HCT116 (cell line): ENCODE data around the gene FGGY. TPM values are rescaled to one million over a fixed set of nuclear protein-coding genes. Genes with fewer than 3 reads are reported as not detected.

Experiments used
- ATAC-seq: fragments of 200-7000 bp; cut with Tn5 transposase; 2 replicates; pipeline ENCODE4 v1.9.1; 2020; ENCODE audit warnings: mild to moderate bottlenecking, moderate library complexity
- BruUV-seq: library from RNA; stranded (reverse); fragments of 400-500 nt; replicated peaks from 2 replicates; lab custom pipeline; 2021; lab: Mats Ljungman, UMichigan
- CTCF ChIA-PET: fragments of 300-600 bp; sonication (Branson Sonifier 250); formaldehyde crosslinking; loops from one replicate; lab custom pipeline; 2021; ENCODE audit warnings: antibody characterized with exemption; lab: Charles Lee
- POLR2A ChIA-PET: fragments of 300-600, 350-600 bp; sonication (Branson Sonifier 250); formaldehyde crosslinking; loops from one replicate; lab custom pipeline; 2021; ENCODE audit warnings: antibody characterized with exemption; lab: Charles Lee
- RAD21 ChIA-PET, 2 experiments: fragments of 300-600 bp; sonication (Branson Sonifier 250); formaldehyde crosslinking; loops; one replicate each; lab custom pipeline; 2023; ENCODE audit warnings: low total read pairs in 2 of 2; ENCODE audit not compliant: uncharacterized antibody in 2 of 2, unreplicated experiment in 2 of 2, low non-redundant PET in 1 of 2; lab: Charles Lee
- DNase-seq: peaks from one replicate; pipeline ENCODE4 v3.0.0-alpha.2; 2010; ENCODE audit warnings: low read depth, low spot score
- H2AFZ ChIP-seq: fragments of 200-600 bp; shearing (Covaris generic), sonication (generic); 2 replicates; pipeline ENCODE4 v1.6.1; 2017; ENCODE audit warnings: low read depth, mixed run types, mixed read lengths, antibody characterized with exemption, low read length; ENCODE audit not compliant: poor library complexity, severe bottlenecking
- H3K27ac ChIP-seq: 2 replicates; pipeline ENCODE4 v1.5.1; 2012; ENCODE audit warnings: low read depth, low read length
- H3K27me3 ChIP-seq: fragments of 200-600 bp; sonication (generic); 2 replicates; pipeline ENCODE4 v1.6.1; 2016; ENCODE audit warnings: mixed run types, low read length, mixed read lengths; ENCODE audit not compliant: insufficient read depth
- H3K36me3 ChIP-seq, 2 experiments: fragments of 200-500 bp in 1 of 2; fragments of 200-600 bp in 1 of 2; sonication (Bioruptor generic) in 1 of 2; sonication (generic) in 1 of 2; 2 replicates each; pipeline versions ENCODE4 v1.5.1 to v1.6.1; 2014 to 2016; ENCODE audit warnings: low read length in 2 of 2, inconsistent platforms in 1 of 2, mixed read lengths in 1 of 2, mixed run types in 1 of 2; ENCODE audit not compliant: insufficient read depth in 2 of 2, control insufficient read depth in 1 of 2
- H3K4me1 ChIP-seq, 2 experiments: fragments of 200-600 bp in 1 of 2; sonication (generic) in 1 of 2; 2 replicates each; pipeline versions ENCODE4 v1.5.1 to v1.6.1; 2012 to 2017; ENCODE audit warnings: low read length in 2 of 2, inconsistent platforms in 1 of 2, mild to moderate bottlenecking in 1 of 2, mixed read lengths in 1 of 2, mixed run types in 1 of 2, moderate library complexity in 1 of 2; ENCODE audit not compliant: insufficient read depth in 2 of 2, control insufficient read depth in 1 of 2
- H3K4me2 ChIP-seq: fragments of 200-600 bp; sonication (generic); 2 replicates; pipeline ENCODE4 v1.6.1; 2017; ENCODE audit warnings: mixed run types, low read length, mixed read lengths
- H3K4me3 ChIP-seq, 2 experiments: fragments of 200-600 bp in 1 of 2; sonication (generic) in 1 of 2; replicated peaks in 1 of 2; 2 replicates each; pipeline ENCODE4 v1.5.1; 2011 to 2016; ENCODE audit warnings: low read length in 2 of 2, control low read depth in 1 of 2, low read depth in 1 of 2, mild to moderate bottlenecking in 1 of 2, mixed read lengths in 1 of 2, mixed run types in 1 of 2
- H3K79me2 ChIP-seq: fragments of 200-600 bp; sonication (generic); 2 replicates; pipeline ENCODE4 v1.6.1; 2017; ENCODE audit warnings: mild to moderate bottlenecking, mixed run types, low read length, moderate library complexity, mixed read lengths; ENCODE audit not compliant: insufficient read depth
- H3K9ac ChIP-seq: fragments of 200-600 bp; sonication (generic); 2 replicates; pipeline ENCODE4 v1.6.1; 2016; ENCODE audit warnings: low read length, mixed read lengths
- H3K9me2 ChIP-seq: fragments of 200-600 bp; sonication (generic), shearing (Covaris generic); 2 replicates; pipeline ENCODE4 v1.6.1; 2017; ENCODE audit warnings: mixed run types, mild to moderate bottlenecking, moderate library complexity; ENCODE audit not compliant: insufficient read depth
- H3K9me3 ChIP-seq, 2 experiments: fragments of 200-500 bp in 1 of 2; fragments of 200-600 bp in 1 of 2; sonication (Bioruptor generic) in 1 of 2; sonication (generic) in 1 of 2; 2 replicates each; pipeline ENCODE4 v1.6.1; 2014 to 2017; ENCODE audit warnings: low read length in 2 of 2, mixed read lengths in 2 of 2, inconsistent platforms in 1 of 2, low read depth in 1 of 2, mild to moderate bottlenecking in 1 of 2, mixed run types in 1 of 2, moderate library complexity in 1 of 2; ENCODE audit not compliant: control insufficient read depth in 1 of 2, insufficient read depth in 1 of 2
- H4K20me1 ChIP-seq: fragments of 200-600 bp; sonication (generic), shearing (Covaris generic); 2 replicates; pipeline ENCODE4 v1.6.1; 2017; ENCODE audit warnings: mixed run types, mild to moderate bottlenecking, moderate library complexity; ENCODE audit not compliant: insufficient read depth
- FOSL1 ChIP-seq: IDR thresholded peaks from 2 replicates; pipeline ENCODE4 v1.6.1; 2012; ENCODE audit warnings: low read depth
- RAD21 ChIP-seq: IDR thresholded peaks from 2 replicates; pipeline ENCODE4 v1.6.1; 2012; ENCODE audit warnings: low read depth, mild to moderate bottlenecking
- SIN3A ChIP-seq: IDR thresholded peaks from 2 replicates; pipeline ENCODE4 v1.6.1; 2012; ENCODE audit warnings: low read depth
- intact Hi-C: fragments of 100-400 bp; cut with micrococcal nuclease; formaldehyde crosslinking; loops from 2 replicates; pipeline ENCODE4 v1.10.0; 2022
- total RNA-seq: library from RNA; stranded (reverse); gene quantifications from one replicate; pipeline ENCODE4 v1.2.1, GENCODE V29; 2021; ENCODE audit not compliant: unreplicated experiment
- TF ChIP-seq, protein P1 (sequence below): IDR thresholded peaks from 2 replicates; pipeline ENCODE4 v1.6.1; 2012; ENCODE audit warnings: low read depth
- TF ChIP-seq, protein P2 (sequence below), 3 experiments: fragments of 200-600 bp in 1 of 3; sonication (generic) in 1 of 3; IDR thresholded peaks in 2 of 3; conservative IDR thresholded peaks in 1 of 3; 2 replicates each; pipeline ENCODE4 v1.5.1; 2012 to 2017; ENCODE audit warnings: low read depth in 2 of 3, low read length in 2 of 3, antibody characterized with exemption in 1 of 3, borderline replicate concordance in 1 of 3, control low read depth in 1 of 3, mild to moderate bottlenecking in 1 of 3, mixed read lengths in 1 of 3, mixed run types in 1 of 3, moderate library complexity in 1 of 3; ENCODE audit not compliant: insufficient read depth in 1 of 3
- TF ChIP-seq, protein P3 (sequence below): IDR thresholded peaks from 2 replicates; pipeline ENCODE4 v1.6.1; 2012

Gene FGGY
- total RNA-seq, 1 experiment from 2014 or later, result 10.6 TPM

DNA sequence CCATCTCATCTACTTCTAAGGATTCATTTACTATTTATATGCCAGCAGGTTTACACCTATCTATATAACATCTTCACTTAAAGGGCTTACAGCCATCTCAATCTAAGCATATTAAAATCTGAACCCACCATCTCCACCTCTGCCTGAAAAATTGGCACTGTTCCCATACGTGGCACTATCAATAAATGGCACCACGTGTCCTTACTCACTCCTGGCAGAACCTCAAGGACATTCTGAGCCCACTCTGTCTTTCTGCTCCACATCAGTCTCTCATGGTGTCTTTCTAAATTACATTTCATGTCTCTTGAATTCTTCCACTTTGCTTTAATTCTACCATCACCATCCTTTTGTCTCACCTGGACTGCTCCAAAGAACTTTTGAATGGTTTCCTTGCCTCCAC lies 445.6 kb downstream of the FGGY start:
- Histone ChIP-seq H3K79me2 (no peaks in the 10 kb centered on the region), H3K27ac (no peak overlapping the region), H4K20me1 (no peaks in the 10 kb centered on the region), H3K9ac (no peak overlapping the region), H3K9me3 (no peaks in the 10 kb centered on the region), H3K9me2 (no peaks in the 10 kb centered on the region), H3K4me2 (no peak overlapping the region), H3K4me1 (no peaks in the 10 kb centered on the region), H3K27me3 (no peaks in the 10 kb centered on the region), H3K36me3 (no peaks in the 10 kb centered on the region), H3K4me3 (no peak overlapping the region), H2AFZ (no peak overlapping the region)
- POLR2A ChIA-PET, result no interaction called here
- CTCF ChIA-PET, result no interaction called here
- intact Hi-C loops, result no loop called here
- BruUV-seq, result no TSS peak
- no peak for ATAC-seq
- RAD21 ChIA-PET, result no interaction called here
- no peak for DNase-seq
- TF ChIP-seq, protein P1, sequence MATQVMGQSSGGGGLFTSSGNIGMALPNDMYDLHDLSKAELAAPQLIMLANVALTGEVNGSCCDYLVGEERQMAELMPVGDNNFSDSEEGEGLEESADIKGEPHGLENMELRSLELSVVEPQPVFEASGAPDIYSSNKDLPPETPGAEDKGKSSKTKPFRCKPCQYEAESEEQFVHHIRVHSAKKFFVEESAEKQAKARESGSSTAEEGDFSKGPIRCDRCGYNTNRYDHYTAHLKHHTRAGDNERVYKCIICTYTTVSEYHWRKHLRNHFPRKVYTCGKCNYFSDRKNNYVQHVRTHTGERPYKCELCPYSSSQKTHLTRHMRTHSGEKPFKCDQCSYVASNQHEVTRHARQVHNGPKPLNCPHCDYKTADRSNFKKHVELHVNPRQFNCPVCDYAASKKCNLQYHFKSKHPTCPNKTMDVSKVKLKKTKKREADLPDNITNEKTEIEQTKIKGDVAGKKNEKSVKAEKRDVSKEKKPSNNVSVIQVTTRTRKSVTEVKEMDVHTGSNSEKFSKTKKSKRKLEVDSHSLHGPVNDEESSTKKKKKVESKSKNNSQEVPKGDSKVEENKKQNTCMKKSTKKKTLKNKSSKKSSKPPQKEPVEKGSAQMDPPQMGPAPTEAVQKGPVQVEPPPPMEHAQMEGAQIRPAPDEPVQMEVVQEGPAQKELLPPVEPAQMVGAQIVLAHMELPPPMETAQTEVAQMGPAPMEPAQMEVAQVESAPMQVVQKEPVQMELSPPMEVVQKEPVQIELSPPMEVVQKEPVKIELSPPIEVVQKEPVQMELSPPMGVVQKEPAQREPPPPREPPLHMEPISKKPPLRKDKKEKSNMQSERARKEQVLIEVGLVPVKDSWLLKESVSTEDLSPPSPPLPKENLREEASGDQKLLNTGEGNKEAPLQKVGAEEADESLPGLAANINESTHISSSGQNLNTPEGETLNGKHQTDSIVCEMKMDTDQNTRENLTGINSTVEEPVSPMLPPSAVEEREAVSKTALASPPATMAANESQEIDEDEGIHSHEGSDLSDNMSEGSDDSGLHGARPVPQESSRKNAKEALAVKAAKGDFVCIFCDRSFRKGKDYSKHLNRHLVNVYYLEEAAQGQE, result no peak
- TF ChIP-seq SIN3A (no peak), RAD21 (no peak), FOSL1 (no peak)
- TF ChIP-seq, protein P2, sequence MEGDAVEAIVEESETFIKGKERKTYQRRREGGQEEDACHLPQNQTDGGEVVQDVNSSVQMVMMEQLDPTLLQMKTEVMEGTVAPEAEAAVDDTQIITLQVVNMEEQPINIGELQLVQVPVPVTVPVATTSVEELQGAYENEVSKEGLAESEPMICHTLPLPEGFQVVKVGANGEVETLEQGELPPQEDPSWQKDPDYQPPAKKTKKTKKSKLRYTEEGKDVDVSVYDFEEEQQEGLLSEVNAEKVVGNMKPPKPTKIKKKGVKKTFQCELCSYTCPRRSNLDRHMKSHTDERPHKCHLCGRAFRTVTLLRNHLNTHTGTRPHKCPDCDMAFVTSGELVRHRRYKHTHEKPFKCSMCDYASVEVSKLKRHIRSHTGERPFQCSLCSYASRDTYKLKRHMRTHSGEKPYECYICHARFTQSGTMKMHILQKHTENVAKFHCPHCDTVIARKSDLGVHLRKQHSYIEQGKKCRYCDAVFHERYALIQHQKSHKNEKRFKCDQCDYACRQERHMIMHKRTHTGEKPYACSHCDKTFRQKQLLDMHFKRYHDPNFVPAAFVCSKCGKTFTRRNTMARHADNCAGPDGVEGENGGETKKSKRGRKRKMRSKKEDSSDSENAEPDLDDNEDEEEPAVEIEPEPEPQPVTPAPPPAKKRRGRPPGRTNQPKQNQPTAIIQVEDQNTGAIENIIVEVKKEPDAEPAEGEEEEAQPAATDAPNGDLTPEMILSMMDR (IDR thresholded peaks at IDR 0.05 in 2 of 3, conservative IDR thresholded peaks at IDR 0.05 in 1 of 3; ENCODE audit: borderline replicate concordance in 1 of 3, insufficient read depth in 1 of 3, low read depth in 2 of 3, low read length in 2 of 3), result no peak
- TF ChIP-seq, protein P3, sequence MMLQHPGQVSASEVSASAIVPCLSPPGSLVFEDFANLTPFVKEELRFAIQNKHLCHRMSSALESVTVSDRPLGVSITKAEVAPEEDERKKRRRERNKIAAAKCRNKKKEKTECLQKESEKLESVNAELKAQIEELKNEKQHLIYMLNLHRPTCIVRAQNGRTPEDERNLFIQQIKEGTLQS, result no peak
